Glomerular endothelial cell (primary cell): ENCODE data around the gene KCNMB2. TPM values are rescaled to one million over a fixed set of nuclear protein-coding genes. Genes with fewer than 3 reads are reported as not detected.
"Not testable (repeated sequence)": the region's sequence is repeated elsewhere in the genome, so short reads cannot be mapped to it uniquely, and the experiment has no call there.

Experiments
- DNase-seq: peaks from one replicate; pipeline ENCODE4 v3.0.0-alpha.2; 2011; ENCODE audit warnings: low read depth, low spot score; ENCODE audit errors: extremely low read depth
- total RNA-seq: library from RNA; depleted of rRNA; stranded (reverse); fragments of >200 nt; gene quantifications from 2 replicates; pipeline ENCODE4 v1.2.3, GENCODE V29; 2015

Gene KCNMB2
- total RNA-seq, 1 donor from 2014 or later = 0.23 TPM

GRCh38 chr3:178847190-178847589 is 311.0 kb downstream of the KCNMB2 start:
- no peak for DNase-seq

- DNase-seq = no peak
Measured at GRCh38 chr3:178849199-178849910, 313.1 kb downstream of the KCNMB2 start.

GRCh38 chr3:178850450-178851190 is 314.4 kb downstream of the KCNMB2 start:
- DNase-seq = no peak

GRCh38 chr3:178851564-178851963 is 315.3 kb downstream of the KCNMB2 start:
- no peak for DNase-seq

- DNase-seq = no peak
Measured at GRCh38 chr3:178856804-178857203, 320.6 kb downstream of the KCNMB2 start.

- DNase-seq = no peak
Measured at GRCh38 chr3:178859386-178859785, 323.1 kb downstream of the KCNMB2 start.

GRCh38 chr3:178859900-178860436 is 323.7 kb downstream of the KCNMB2 start:
- not testable (repeated sequence) for DNase-seq

- no peak for DNase-seq
Measured at GRCh38 chr3:178868681-178869080, 332.4 kb downstream of the KCNMB2 start.

GRCh38 chr3:178870085-178870484 is 333.8 kb downstream of the KCNMB2 start:
- no peak for DNase-seq

GRCh38 chr3:178875157-178875556 is 338.9 kb downstream of the KCNMB2 start:
- no peak for DNase-seq

GRCh38 chr3:178875836-178876235 is 339.6 kb downstream of the KCNMB2 start:
- no peak for DNase-seq

GRCh38 chr3:178880274-178880673 is 344.0 kb downstream of the KCNMB2 start:
- DNase-seq = no peak
